NCI-H2107 treated with DMSO at 0.1 percent for 48 hours (cell line): ENCODE data around the gene TAS1R2.

Experiments used
- DNase-seq: peaks from one replicate; lab custom pipeline; 2025; ENCODE audit not compliant: unreplicated experiment; lab: John Stamatoyannopoulos, UW

TAS1R2 gene

GRCh38 chr1:18803151-18803791, 56.2 kb downstream of the TAS1R2 start:
- DNase-seq: no peak

DNA sequence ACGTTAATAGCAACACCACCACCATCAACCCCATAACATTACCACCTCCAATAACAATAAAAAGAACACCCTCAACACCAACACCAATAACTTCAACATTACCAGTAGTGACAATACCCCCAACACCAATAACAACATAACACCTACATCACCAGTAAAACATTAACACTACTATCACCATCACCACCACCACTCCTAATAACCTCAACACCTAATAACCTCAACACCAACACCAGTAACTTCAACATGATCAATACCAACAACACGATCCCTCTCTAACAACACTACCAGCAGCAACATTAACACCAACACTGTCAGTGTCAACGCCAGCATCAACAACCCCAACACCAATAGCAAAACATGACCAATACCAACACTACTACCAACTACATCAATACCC, 57.2 kb downstream of the TAS1R2 start:
- no peak for DNase-seq

DNA sequence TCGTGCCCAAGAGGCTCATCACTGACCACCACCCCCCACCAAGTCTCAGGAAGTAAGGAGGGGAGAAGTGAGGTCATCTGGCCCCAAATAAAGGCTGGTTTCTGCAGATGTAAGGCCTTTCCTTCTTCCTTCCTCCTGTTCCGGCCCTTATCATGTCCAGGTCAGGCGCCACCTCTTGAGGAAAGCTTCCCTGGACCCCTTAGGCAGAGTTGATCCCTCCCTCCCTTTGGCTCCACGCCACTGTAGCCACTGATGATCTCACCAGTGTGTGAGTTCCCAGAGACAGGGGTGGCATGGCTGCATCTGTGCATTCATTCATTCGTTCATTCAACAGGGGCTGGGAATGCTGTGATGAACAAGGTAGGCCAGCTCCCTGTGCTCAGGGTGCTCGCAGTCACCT, 59.2 kb downstream of the TAS1R2 start:
- no peak for DNase-seq

- no peak for DNase-seq
Measured at GRCh38 chr1:18799454-18799853, 60.0 kb downstream of the TAS1R2 start.

- no peak for DNase-seq
Measured at GRCh38 chr1:18798946-18799345, 60.5 kb downstream of the TAS1R2 start.

DNA sequence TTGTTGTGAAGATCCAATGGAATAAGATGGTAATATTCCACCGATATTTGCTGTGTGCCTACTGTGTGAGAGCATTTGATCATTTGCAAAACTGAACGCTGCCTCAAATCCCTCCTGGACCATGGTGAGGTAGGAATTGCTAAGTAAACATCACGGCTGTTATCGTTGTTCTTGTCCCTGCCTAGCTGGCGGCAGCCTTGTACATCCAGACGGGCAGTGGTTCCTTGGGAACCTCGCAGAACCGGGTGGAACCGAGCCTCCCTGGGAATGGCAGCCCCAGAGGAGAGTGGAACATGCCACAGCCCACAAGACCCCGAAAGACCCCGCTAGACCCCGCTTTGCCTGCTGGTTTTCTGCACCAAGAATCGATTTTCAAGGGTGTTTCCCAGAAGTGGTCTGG, 60.9 kb downstream of the TAS1R2 start:
- DNase-seq: no peak

GRCh38 chr1:18796950-18797349, 62.5 kb downstream of the TAS1R2 start:
- DNase-seq: no peak

GRCh38 chr1:18795002-18795689, 64.3 kb downstream of the TAS1R2 start:
- no peak for DNase-seq

DNA sequence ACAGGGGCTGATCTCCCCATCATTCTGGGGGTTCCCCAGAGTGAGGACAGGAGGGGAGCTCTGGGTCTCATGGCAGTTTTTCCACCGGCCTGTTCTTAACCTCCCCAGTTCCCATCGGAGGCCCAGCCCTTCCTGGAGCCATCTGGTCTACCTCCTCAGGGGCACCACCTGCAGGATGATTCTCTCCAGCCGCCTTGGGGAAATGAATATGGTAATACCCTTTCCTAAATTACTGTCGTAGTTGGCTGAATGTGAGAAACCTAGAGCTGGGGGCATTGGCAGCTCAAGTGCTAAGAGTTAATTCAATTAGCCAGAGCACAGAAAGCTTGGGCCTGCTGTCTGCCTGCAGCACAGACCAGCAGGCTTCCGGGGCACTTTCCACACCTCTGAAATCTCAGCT, 64.9 kb downstream of the TAS1R2 start:
- no peak for DNase-seq

DNA sequence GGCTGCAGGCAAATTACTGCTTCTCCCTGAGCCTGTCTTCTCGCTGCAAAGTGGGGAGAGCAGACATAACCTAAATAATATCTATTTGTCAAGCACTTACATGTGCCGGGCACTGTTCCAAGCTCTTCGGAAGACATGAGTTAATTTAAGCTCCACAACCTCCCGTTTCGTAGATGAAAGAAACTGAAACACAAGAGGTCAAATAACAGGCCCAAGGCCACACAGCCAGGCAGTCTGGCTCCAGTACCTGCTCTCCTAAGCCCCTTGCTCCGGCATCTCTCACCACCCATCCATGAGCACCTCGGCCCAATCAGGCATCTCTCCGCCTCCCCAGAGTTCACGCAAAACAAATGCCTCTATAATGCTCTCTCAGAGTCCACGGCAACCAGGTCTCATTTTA, 65.4 kb downstream of the TAS1R2 start:
- DNase-seq: no peak

- DNase-seq: no peak
Measured at GRCh38 chr1:18793164-18793563, 66.3 kb downstream of the TAS1R2 start.

GRCh38 chr1:18792747-18793146, 66.7 kb downstream of the TAS1R2 start:
- DNase-seq: no peak
